Epidermal melanocyte (primary cell): ENCODE results near the gene NRG3.
"Not testable (repeated sequence)": the region's sequence is repeated elsewhere in the genome, so short reads cannot be mapped to it uniquely, and the experiment has no call there.

ENCODE experiments used
- DNase-seq: peaks from one replicate; pipeline ENCODE4 v3.0.0; 2011; ENCODE audit warnings: low spot score; ENCODE audit not compliant: insufficient read length

NRG3 gene

DNA sequence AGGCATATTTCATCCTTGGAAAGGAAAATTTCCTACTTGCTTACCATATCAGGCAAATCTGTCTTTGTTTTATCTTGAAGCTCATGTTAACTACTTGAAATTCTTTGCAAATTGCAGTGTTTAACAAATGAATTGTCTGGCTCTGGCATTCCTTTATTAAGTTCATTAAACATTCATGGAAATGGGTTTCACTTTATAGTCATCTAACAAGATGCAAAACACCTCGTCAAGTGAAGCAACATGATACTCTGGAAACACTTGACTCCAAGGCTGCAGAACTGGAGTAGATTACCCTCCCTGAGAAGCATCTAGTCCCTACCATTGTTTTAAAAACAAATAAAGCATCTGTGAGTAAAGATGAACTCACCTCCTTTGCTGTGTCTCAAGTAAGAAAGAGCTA is 1086.9 kb downstream of the NRG3 start:
- DNase-seq = no peak

GRCh38 chr10:82966130-82966529 is 1091.1 kb downstream of the NRG3 start:
- DNase-seq = no peak

DNA sequence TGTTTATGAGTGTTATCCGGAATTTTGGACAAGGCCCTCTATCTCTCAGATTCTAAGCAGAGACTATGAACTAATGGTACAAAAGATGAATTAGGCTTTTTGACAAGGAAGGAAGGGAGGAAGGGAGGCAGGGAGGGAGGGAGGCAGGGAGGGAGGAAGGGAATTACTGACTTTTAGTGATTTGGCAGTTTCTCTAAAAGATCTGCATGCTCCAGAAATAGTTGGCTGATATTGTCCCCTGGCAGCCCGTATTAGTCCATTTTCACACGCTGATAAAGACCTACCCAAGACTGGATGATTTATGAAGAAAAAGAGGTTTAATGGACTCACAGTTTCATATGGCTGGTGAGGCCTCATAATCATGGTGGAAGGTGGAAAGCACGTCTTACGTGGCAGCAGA is 1093.5 kb downstream of the NRG3 start:
- no peak for DNase-seq

- no peak for DNase-seq
Observed at GRCh38 chr10:82969405-82969804, 1094.4 kb downstream of the NRG3 start.

DNA sequence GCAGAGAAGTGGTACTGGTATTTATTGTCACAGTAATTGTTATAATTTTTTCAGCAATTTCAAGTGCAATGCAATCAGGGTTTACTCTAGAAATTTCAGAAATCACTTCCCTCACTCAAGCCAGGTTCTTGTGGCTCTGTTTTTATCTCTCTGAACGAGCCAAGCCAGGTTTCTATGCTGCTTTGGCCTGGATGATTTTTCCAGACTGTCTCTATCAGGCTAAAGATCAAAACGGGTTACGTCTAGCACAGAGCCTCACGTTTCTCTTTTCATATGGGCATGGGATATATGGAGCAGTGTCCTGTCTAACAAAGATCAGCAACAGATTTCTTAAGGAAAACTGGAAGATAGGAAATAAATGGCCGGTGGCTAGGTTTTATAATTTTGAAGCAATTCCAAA is 1105.3 kb downstream of the NRG3 start:
- no peak for DNase-seq

- DNase-seq = no peak
Observed at GRCh38 chr10:82981137-82981723, 1106.2 kb downstream of the NRG3 start.

- peak; percentile 68 for DNase-seq
Observed at GRCh38 chr10:82982110-82982608, 1107.2 kb downstream of the NRG3 start.

DNA sequence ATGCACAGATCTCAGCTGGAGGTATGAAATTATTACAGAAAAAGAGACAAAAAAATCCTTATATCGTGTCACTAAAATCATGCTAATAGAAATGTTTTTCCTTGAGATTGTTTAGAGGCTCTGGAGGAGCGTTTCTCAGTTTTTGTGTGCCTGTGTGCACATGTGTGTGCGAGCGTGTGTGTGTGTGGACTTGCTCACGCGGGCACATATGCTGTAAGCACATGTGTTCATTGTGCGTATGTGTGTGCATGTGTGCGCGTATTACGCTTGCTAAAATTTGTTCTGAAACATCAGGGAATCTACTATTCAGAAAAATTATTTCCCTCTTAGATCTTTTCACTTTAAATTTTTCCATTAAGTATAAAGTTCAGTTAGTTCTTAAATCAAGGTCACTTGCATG is 1111.2 kb downstream of the NRG3 start:
- no peak for DNase-seq

DNA sequence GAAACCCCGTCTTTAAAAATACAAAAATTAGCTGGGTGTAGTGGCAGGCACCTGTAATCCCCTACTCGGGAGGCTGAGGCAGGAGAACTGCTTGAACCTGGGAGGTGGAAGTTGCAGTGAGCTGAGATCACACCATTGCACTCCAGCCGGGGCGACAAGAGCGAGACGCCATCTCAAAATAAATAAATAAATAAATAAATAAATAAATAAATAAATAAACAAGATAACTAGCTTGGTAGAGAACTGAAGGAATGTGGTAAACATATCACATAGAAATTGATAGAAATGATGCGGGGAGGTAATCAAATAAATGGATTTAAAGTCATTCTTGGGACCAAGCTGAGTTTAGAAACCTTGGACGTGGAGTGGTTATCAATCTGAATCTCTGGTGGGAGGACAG is 1131.5 kb downstream of the NRG3 start:
- DNase-seq = not testable (repeated sequence)

- DNase-seq = no peak
Observed at GRCh38 chr10:83007510-83007909, 1132.5 kb downstream of the NRG3 start.

DNA sequence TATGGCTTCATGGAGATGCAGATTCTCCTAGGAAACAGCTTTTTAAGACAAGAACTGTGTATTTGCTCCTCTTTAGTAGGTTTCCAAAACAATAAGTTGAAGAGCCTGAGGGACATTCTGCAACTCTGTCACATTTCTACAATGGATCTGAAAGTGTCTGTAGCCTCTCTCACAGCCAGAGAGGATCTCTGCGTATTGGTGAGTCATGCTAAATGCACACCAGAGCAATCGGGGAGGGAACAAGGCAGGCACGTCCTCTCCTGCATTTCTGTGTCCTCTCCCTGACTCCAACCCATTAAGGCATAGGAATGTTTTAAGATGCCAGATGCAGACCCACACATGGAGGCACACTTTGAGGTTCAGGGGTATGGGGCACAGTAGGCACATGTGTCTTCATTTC is 1137.9 kb downstream of the NRG3 start:
- no peak for DNase-seq

- no peak for DNase-seq
Observed at GRCh38 chr10:83017076-83017867, 1142.3 kb downstream of the NRG3 start.

DNA sequence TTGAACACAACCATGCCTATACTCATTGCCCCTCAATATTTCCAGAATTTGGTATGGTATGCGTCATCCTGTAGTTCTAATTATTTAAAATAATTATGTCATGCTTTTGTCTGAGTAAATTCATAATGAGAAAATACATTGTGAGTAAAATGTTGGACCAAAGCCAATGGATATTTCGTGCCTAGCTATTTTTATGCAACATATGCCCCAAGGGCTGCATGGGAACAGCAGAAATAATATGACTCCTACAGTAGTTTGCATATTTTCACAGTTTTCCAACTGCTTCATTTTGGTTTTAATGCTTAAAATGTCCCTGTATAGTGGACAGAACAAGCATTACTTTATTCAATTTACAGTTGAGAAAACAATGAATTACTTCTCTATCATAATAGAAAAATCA is 1148.7 kb downstream of the NRG3 start:
- no peak for DNase-seq
